Mesothelial cell of epicardium (in vitro differentiated cells): Measurements from ENCODE around the gene CENPS. TPM values are rescaled to one million over a fixed set of nuclear protein-coding genes. Genes with fewer than 3 reads are reported as not detected.
"Not testable (repeated sequence)": the region's sequence is repeated elsewhere in the genome, so short reads cannot be mapped to it uniquely, and the experiment has no call there.

Experiments used
- DNase-seq, 2 experiments: peaks; one replicate each; pipeline ENCODE4 v3.0.0; 2021; ENCODE audit warnings: low spot score in 2 of 2; ENCODE audit not compliant: unreplicated experiment in 2 of 2
- H3K27ac Mint-ChIP-seq: 2 replicates; pipeline ENCODE4 v1.8.0; 2021; ENCODE audit warnings: mixed read lengths
- H3K27me3 Mint-ChIP-seq: 2 replicates; pipeline ENCODE4 v1.8.0; 2021; ENCODE audit warnings: low read depth, mixed read lengths
- H3K36me3 Mint-ChIP-seq: 2 replicates; pipeline ENCODE4 v1.8.0; 2021; ENCODE audit warnings: mixed read lengths
- H3K4me1 Mint-ChIP-seq: 2 replicates; pipeline ENCODE4 v1.8.0; 2021; ENCODE audit warnings: mixed read lengths
- H3K4me3 Mint-ChIP-seq: 2 replicates; pipeline ENCODE4 v1.8.0; 2021; ENCODE audit warnings: mild to moderate bottlenecking, moderate library complexity, mixed read lengths
- H3K9me3 Mint-ChIP-seq: 2 replicates; pipeline ENCODE4 v1.8.0; 2021; ENCODE audit warnings: mixed read lengths
- CTCF ChIP-seq: fragments of 200-600 bp; sonication (generic); IDR thresholded peaks from one replicate; pipeline ENCODE4 v1.5.0; 2021; ENCODE audit warnings: antibody characterized with exemption; ENCODE audit not compliant: unreplicated experiment
- total RNA-seq: library from RNA; stranded (reverse); gene quantifications from 3 replicates; pipeline ENCODE4 v1.2.1, GENCODE V29; 2021

Gene CENPS
- total RNA-seq, 1 donor from 2014 or later = 12.1 TPM

- Mint-ChIP-seq H3K4me3 (no peak overlapping the region), H3K9me3 (no peaks in the 10 kb centered on the region), H3K27me3 (no peaks in the 10 kb centered on the region), H3K27ac (no peak overlapping the region), H3K4me1 (peaks cover 8% of the 10 kb centered on the region), H3K36me3 (peaks cover 10% of the 10 kb centered on the region)
- DNase-seq = no peak
- TF ChIP-seq CTCF = no peak
Measured at GRCh38 chr1:10424651-10425050, 5.6 kb upstream of the CENPS start.

- H3K27ac Mint-ChIP-seq, H3K36me3 Mint-ChIP-seq: not testable (repeated sequence)
- peaks cover 14% of the 10 kb centered on the region for H3K4me1 Mint-ChIP-seq
Measured at GRCh38 chr1:10425826-10426534, 4.3 kb upstream of the CENPS start.

GRCh38 chr1:10426535-10426848 lies 3.7 kb upstream of the CENPS start:
- not testable (repeated sequence) for H3K9me3 Mint-ChIP-seq, H3K27me3 Mint-ChIP-seq, DNase-seq, H3K4me3 Mint-ChIP-seq, H3K36me3 Mint-ChIP-seq, H3K27ac Mint-ChIP-seq
- peaks cover 19% of the 10 kb centered on the region for H3K4me1 Mint-ChIP-seq

More at GRCh38 chr1:10425826-10426534, 4.3 kb upstream of the CENPS start:
- DNase-seq, H3K4me3 Mint-ChIP-seq, H3K27me3 Mint-ChIP-seq, H3K9me3 Mint-ChIP-seq: not testable (repeated sequence)

- H3K9me3 Mint-ChIP-seq = no peaks in the 10 kb centered on the region
- peaks cover 16% of the 10 kb centered on the region for H3K4me1 Mint-ChIP-seq
- no peak for TF ChIP-seq CTCF
- no peak overlapping the region for H3K4me3 Mint-ChIP-seq
- H3K27ac Mint-ChIP-seq = no peak overlapping the region
- H3K36me3 Mint-ChIP-seq = no peaks in the 10 kb centered on the region
- DNase-seq = no peak
- H3K27me3 Mint-ChIP-seq = no peaks in the 10 kb centered on the region
Measured at GRCh38 chr1:10428984-10429383, 1.2 kb upstream of the CENPS start.

- Mint-ChIP-seq H3K27me3 (no peaks in the 10 kb centered on the region), H3K9me3 (no peaks in the 10 kb centered on the region), H3K36me3 (no peaks in the 10 kb centered on the region), H3K4me3 (peak overlapping the region; percentile 86), H3K27ac (no peak overlapping the region), H3K4me1 (peaks cover 15% of the 10 kb centered on the region)
- no peak for TF ChIP-seq CTCF
- DNase-seq = no peak
Measured at GRCh38 chr1:10429868-10430215, 391 bp upstream of the CENPS start.

GRCh38 chr1:10431070-10431730 lies 967 bp downstream of the CENPS start:
- peak overlapping the region; percentile 86 for H3K4me3 Mint-ChIP-seq
- no peaks in the 10 kb centered on the region for H3K27me3 Mint-ChIP-seq
- no peak for TF ChIP-seq CTCF
- H3K27ac Mint-ChIP-seq = peak overlapping the region; percentile 90
- peaks cover 15% of the 10 kb centered on the region for H3K4me1 Mint-ChIP-seq
- H3K36me3 Mint-ChIP-seq = no peaks in the 10 kb centered on the region
- H3K9me3 Mint-ChIP-seq = no peaks in the 10 kb centered on the region
- DNase-seq = no peak
